HG03097 (cell line): ENCODE measurements around the gene FAM167B.

Experiments
- ATAC-seq: cut with Tn5 transposase; IDR thresholded peaks from one replicate; pipeline ENCODE4 v1.9.1; 2021; ENCODE audit not compliant: unreplicated experiment, low FRiP score

The FAM167B gene

DNA sequence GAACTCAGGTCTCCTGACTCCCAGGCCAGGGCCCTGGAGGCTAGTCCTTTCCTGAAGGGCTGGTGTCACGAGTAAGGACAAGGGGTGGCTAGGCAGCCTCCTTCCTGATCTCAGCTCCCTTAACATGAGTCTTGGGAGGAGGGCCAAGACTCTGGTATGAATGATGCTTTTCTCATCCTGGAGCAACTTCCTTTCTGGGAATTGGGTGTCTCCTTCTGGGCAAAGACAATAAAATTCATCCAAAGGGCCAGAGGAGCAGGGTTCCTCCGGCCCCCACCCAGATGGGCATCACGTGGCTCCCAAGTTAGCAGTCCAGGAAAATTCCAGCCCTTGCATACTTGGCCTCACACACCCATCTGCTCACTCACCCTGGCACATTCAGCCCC, at the start of gene FAM167B:
Gene FAM167B, plus strand, starts transcription at position 335 of the 386 bp plus-strand sequence. CDS start 200 bp downstream, outside the sequence.
- ATAC-seq = no peak

DNA sequence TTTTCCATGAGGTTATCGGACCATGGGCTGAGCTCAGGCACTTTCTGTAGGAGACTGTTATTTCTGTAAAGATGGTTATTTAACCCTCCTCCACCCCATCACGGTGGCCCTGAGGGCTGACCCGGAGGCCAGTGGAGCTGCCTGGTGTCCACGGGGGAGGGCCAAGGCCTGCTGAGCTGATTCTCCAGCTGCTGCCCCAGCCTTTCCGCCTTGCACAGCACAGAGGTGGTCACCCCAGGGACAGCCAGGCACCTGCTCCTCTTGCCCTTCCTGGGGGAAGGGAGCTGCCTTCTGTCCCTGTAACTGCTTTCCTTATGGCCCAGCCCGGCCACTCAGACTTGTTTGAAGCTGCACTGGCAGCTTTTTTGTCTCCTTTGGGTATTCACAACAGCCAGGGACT, 49.2 kb upstream of the FAM167B start:
- no peak for ATAC-seq

DNA sequence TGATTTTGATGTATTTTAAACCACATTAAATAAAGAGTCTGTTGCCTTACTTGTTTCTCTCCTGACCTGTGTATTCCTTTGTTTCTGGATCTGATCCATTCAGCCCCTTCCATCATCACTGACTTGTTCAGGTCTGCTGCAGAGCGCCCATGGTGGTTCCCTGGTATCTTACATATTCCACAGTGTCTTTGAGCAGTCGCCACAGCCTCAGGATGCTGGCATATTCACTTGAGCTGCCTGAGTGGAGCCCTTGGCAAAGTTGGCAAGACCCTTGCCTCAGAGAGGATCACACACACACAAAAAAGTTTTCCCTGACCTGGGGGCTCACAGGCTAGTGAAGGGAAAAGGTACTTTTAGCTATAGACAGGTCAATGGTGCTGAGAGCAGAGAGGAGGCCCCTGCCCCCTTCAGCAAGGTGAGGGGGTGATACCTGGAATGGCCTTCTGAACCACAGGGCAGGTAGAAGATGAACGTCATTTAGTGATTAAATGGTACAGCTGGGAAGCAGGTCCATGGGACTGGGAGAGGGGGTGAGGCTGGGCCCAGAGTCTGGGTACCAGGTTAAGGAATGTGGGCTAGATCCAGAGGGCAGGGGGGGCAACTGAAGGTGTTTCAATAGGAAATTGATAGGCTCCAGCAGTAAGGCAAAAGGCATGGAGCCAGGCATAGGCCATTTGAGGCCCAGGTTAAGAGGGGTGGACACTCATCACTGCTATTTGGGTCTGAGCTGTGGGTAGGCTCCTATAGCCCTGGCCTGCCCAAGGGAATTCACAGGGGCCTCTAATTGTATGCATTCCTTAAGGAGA, 48.6 kb upstream of the FAM167B start:
- ATAC-seq = no peak

DNA sequence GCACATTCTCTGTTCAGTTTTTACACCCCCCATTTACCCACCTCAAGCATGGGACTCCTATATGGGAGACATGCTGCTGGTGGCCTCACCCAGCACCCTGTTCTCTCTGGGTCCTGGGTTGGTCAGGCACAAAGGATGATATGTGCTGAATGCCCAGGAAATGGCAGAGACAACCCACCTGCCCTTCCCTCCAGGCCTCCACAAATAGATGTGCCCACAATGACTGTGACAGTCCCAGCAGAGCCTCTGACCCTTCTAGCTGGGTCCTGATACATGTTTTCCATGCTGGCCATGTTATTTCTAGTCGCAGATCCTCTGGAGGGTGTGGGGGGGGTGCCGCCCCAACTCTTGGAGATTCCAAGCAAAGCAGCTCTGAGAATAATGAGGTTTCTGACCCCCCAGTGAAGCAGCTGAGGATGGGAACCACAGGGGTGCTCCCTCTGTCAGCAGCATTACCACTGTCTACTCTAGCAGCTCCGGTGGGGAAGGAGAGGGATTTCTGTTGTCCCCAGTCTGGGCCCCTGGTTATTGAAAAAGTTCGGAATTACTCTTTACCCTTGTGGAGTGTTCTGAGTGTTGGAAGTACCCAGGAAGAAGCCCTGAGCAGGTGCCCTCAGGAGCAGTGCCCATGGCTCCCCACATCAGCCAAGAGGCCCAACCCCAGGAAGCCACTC, 47.8 kb upstream of the FAM167B start:
- ATAC-seq = no peak

DNA sequence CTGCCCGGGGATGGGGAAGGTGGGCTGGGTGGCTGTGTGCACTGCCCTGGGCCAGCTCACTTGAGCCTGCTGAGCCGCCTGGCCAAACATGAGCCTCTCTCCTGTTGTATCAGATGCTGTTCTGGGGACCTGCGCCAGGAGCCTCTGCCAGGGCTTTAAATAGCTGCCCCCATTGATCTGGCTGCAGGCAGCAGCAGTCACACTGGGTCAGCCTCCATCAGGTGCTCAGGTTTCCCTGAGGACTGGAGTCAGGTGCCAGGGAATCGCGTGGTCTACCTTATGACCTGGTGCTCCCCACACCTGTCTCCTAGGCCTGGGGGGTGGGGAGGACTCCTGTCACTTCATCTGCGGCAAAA, 47.3 kb upstream of the FAM167B start:
- no peak for ATAC-seq

DNA sequence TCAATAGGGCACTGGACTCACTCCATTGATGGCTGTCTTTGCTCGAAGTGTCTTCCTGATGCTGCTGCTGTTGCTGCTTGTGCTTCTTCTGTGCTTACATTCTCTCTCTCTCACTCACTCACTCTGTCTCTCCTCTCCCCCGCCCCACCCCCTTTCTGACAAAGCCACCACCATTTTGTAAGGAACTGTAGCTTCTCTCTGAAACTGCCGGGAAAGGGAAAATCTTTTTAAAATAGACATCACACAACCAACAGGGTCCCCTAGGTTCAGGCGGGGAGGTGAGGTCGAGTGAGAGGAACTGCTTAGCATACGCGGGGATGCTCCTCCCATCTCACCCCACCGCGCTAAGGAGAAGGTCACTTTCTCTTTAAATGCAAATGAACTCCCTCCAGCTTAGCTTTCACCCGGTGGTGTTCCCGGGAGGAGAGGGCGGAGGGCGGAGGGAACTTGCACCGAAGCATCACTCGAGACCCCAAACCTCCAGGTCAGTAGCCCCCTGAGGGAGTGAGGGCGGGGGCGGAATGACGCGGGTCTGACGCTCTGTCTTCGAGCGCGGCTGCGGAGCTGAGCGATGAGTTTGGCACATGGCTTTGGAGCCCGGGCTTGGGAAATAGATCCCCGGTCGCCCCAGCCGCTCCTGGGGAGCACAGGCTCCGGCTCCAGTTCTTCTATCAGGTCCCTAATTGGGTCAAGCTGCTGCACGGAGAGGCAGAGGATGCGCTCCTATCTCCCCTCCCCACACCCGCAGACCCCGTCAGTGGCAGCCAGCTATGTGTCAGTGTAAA, 46.6 kb upstream of the FAM167B start, which contains the start of gene CCDC28B:
Gene CCDC28B, plus strand, starts transcription at position 370 of the 785 bp plus-strand sequence. CDS start 1,341 bp downstream, outside the sequence.
- no peak for ATAC-seq

DNA sequence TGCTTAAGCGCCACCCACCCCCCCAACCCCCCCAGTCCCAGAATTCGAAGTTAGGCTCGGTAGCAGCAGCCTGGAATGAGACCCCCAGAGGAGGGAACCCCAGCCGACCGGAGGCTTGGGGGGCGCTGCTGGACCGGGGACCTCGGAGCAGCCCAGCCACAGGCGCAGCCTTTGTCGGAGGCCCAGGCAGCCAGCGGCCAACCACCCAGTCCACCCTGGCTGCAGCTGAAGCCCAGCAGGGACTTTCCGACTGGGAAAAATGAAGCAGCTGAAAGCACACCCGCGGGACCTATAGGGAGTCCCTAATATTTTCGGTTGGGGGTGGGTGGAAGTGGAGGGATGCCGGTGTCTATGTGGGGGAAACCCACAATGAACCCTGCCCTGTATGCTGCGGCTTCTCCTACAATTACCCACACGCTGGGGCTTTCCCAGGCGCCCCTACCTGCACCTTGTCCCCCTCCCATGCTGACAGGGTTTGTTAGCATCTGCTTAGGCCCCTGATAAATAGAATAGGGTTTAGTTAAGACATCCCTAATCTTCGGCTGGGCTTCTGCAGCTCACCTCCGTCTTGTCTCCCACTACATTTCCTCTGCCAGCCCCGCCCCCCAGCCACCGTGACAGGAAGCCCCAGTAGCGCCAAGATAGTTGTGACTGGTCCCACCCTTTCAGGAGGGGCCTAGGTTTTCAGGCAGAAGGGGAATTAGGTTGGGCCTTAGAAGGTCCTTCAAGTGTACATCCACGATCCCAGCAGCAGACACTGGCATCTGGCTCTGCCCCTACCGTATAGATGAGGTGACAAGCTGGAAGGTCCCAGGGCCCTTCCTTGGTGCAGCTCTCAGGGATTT, 45.8 kb upstream of the FAM167B start:
- ATAC-seq = peak; percentile 33

DNA sequence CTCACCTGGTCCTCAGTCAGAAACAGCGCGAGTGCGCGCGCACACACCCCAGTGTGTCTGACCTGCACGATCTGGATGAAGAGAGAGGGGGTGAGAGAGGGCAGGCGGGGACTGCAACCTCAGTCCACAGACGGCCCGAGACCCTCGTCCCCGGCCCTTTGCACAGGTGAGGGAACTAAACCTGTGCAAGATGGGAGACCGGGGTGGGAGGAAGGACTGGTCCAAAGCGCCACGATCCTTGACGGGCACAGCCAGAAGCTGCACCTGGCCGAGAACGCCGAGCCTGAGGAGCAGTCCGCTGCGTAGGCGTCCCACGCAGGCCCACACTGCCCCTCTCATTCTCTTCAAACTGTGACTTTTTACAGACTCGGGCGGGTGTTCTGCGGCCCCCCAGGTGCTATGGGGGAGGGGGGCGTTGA, 42.1 kb upstream of the FAM167B start:
- no peak for ATAC-seq

DNA sequence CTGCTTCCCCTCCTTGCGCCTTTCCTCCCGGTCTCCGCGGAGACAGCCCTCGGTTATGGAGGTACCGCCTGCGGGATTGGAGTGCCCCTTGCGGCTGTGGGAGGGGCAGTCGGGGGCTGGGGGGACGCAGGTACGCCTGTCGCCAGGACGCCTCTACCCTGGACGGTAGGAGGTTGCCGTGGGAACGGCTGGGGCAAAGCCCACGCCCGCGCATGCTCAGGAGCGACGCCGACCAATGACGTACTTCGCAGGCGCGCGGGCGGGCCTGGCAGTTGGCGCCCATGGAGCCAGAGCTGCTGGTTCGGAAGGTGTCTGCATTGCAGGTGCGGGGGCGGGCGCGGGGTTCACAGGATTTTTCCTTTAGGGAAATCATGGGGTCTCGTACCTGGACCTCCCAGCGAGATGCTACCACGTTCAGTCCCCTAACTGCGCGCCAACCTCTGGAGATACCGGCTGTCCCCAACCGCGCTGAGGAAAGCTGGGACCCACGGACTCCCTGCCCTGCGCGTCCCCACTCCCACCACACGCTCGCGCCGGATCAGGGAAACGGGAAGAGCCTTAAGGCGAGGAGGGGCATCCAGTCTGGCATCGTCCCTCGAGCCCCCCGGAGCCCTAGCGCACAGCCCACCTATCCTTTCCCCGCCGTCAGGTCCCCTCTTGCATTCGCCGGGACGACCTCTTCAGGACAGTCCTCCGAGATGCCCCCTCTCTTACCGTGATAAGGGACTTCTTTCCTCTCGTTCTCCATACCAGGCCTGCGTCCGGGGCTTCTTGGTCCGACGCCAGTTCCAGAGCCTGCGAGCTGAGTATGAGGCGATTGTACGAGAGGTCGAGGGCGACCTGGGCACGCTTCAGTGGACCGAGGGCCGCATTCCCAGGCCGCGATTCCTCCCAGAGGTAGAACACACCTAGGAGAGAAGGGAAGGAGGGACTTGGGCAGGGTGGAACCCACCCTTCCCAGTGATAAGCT, 41.3 kb upstream of the FAM167B start, which contains the start of gene IQCC:
Gene IQCC, plus strand, starts transcription at position 271 of the 970 bp plus-strand sequence. Its CDS starts 11 bp downstream, at position 282.
- ATAC-seq = no peak

DNA sequence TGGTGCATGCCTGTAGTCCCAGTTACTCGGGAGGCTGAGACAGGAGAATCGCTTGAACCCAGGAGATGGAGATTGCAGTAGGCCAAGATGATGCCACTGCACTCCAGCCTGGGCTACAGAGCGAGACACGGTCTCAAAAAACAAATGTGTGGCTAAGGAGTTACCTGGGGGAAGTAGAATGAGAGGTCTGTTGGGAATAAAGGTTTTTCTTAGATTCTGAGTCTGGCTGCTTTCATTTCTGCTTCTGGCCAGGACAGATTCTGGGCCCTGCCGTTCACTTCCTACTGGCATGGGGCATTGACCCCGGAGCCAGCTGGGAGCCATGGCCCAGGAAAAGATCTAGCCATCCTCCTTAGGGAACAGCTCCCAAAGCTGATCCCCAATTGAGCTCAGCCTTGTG, 38.6 kb upstream of the FAM167B start:
- no peak for ATAC-seq

DNA sequence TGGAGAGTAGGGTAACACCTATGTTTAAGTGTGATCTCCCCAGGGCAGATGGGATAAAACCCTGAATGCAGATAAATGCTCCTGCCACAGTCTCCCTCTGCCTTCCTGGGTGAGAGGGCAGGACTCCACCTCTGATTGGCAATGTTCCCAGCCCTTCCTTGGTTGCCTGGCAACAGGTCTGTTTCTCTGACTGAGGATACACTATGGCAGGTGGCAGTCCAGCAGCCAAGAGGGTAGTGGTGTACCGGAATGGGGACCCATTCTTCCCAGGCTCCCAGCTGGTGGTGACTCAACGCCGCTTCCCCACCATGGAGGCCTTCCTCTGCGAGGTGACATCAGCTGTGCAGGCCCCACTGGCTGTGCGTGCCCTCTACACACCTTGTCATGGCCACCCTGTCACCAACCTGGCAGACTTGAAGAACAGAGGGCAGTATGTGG, 38.1 kb upstream of the FAM167B start, which contains the start of gene DCDC2B:
Gene DCDC2B, plus strand, starts transcription at position 199 of the 438 bp plus-strand sequence. Its CDS starts 5 bp downstream, at position 204.
- no peak for ATAC-seq

DNA sequence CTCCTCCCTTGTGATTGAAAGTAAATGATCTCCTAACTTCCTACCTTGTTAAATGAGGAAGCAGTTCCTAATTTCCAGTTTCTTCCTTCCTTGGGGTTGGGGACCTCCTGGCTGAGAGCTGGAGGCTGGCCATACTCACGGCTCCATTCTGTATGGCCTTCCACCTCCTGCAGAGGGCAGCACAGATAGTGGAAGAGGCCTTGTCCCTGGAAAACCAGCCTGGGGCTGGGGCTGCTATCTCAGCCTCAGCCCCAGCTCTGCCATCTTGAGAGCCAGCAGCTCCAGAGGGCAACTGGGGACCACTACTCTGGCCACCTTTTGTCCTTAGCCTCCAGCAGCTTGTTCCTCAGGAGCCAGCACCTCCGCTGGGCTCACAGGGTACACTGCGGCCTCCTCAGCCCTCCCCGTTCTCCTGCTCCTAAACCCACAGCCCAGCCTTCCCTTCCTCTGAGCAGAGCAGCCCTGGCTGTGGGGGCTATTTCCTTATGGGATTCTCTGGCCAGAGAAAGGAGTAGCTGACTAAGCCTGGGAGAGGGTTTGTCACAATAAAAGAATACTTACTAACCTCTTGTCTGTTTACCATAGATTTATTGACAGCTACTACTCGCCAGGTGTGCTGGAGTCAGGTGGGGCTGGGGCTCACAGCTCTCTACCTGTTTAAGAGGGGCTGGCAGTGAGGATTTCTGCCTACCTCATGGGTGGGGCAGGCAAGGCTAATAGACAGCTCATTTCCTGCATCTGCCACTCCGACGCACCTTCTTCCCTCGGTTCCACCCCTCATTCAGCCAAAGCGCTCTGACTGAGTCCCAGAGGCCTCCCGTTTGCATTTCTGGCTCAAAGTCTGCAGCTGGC, 31.2 kb upstream of the FAM167B start:
- ATAC-seq = no peak

DNA sequence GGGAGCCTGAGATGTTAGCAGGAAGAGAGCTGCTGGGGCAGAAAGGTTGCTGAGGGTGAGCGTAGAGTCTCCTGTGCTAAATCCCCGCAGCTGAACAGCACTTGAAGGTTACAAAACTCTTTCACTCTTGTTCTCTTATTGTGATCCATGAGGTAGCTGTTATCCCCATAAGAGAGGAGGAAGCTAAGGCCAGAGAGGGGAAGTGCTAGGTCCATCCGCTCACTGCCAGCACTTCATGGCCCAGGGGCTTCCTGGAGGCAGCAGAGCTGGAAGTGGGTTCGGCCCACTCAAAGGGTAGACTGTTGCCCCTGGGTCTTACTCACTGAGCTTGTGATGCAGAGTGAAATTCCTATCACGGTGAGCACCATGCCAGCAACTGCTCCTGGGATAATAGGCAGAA, 30.5 kb upstream of the FAM167B start:
- ATAC-seq = no peak

DNA sequence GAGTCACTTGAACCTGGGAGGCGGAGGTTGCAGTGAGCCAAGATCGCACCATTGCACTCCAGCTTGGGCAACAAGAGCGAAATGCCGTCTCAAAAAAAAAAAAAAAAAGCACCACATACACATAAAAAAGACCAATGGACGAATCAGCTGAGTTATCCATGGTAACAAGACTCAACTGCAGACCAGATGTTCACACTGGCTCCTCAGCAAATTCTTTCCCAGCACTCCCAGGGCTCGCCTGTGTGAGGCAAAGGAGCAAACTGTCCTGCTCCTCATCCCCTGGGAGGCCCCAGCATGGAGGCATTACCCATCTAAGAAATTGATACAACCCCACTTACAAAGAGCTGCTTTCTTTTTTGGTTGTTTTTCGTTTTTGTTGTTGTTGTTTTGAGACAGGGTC, 28.0 kb upstream of the FAM167B start:
- ATAC-seq = no peak

DNA sequence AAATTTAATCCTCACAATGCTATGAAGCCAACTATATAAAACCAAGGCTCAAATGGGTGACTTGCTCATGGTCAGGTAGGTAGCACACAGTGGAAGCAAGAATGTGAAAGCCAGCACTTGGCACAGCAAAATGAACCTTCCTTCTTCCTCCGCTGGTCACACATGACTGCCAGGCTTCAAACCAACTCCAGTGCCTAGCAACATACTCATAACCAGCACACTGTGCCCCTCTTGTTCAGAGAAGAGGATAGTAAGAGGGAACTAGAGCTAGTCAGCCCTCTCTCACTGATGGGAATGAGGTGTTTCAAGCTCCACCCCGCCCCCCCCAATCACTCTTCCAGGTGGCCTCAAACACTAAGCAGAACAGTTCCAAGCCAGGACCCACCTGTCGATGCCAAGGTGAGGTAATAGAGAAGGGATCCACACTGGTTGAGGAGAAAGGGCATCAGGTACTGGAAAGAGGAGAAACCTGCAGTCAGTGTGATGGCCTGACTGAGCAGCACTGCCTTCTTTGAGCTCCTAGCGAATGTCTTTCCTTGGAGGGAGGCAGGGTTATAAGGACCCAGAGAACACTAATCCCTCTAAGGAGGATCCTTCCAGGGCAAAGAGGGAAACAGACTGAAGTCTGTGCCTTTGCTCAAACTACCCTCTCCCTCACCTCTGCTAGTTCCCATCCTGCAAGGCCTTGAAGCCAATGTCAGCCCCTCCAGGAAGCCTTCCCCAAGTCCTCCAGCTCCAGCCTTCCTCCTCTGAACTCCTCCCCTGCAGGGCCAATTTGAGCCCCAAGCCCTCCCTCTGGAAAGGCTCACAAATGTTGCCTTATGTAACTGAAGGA, 26.1 kb upstream of the FAM167B start:
- ATAC-seq = no peak

DNA sequence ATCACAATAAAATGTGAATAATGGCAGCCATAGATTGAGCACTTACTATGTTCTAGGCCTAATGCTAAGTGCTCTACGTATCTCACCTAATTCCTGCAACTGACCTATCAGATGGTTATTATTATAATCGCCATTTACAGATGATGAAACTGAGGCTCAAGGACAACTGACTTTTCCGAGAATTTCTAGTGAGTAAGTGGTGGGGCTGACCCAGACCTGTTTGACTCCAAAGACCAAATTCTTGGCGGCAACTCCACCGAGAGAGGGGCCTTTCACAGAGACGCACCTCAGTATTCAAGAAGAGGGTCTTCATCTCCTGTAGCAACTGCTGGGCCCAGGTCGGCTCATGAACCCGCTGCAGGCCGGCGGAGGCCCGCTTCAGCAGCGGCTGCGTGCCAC, 25.4 kb upstream of the FAM167B start:
- ATAC-seq = no peak
